HepG2 (cell line): ENCODE measurements around the gene TRIM31. TPM values are rescaled to one million over a fixed set of nuclear protein-coding genes. Genes with fewer than 3 reads are reported as not detected.

Experiments
- HES4 ChIP-seq: sonication (generic); formaldehyde crosslinking; IDR thresholded peaks from 2 replicates; pipeline ENCODE4 v1.9.0; 2021; ENCODE audit warnings: mild to moderate bottlenecking, missing genetic modification reagents, borderline replicate concordance
- HOXA9 ChIP-seq: sonication (generic); formaldehyde crosslinking; IDR thresholded peaks from 2 replicates; pipeline ENCODE4 v1.8.1; 2022; ENCODE audit warnings: missing genetic modification reagents, mild to moderate bottlenecking, moderate library complexity, borderline replicate concordance
- KLF15 ChIP-seq: sonication (generic); formaldehyde crosslinking; IDR thresholded peaks from 2 replicates; pipeline ENCODE4 v1.8.1; 2023; ENCODE audit warnings: borderline replicate concordance, mild to moderate bottlenecking, inconsistent platforms, missing genetic modification reagents, mixed read lengths
- NFATC3 ChIP-seq: sonication (generic); formaldehyde crosslinking; IDR thresholded peaks from 2 replicates; pipeline ENCODE4 v1.5.1; 2020; ENCODE audit warnings: mild to moderate bottlenecking, missing genetic modification reagents
- TOPORS ChIP-seq: sonication (generic); formaldehyde crosslinking; IDR thresholded peaks from 2 replicates; pipeline ENCODE4 v1.8.0; 2023; ENCODE audit warnings: mild to moderate bottlenecking, missing genetic modification reagents
- ZBTB7B ChIP-seq: sonication (generic); formaldehyde crosslinking; IDR thresholded peaks from 2 replicates; pipeline ENCODE4 v1.4.0; 2020; ENCODE audit warnings: missing genetic modification reagents
- ZMAT3 ChIP-seq: sonication (generic); formaldehyde crosslinking; conservative IDR thresholded peaks from 2 replicates; pipeline ENCODE4 v1.7.0; 2021; ENCODE audit warnings: missing genetic modification reagents
- ZNF124 ChIP-seq: sonication (generic); formaldehyde crosslinking; IDR thresholded peaks from 2 replicates; pipeline ENCODE4 v1.4.0; 2020; ENCODE audit warnings: missing genetic modification reagents
- ZNF747 ChIP-seq: sonication (generic); formaldehyde crosslinking; IDR thresholded peaks from 2 replicates; pipeline ENCODE4 v1.8.1; 2023; ENCODE audit warnings: missing genetic modification reagents, mild to moderate bottlenecking, borderline replicate concordance
- polyA plus RNA-seq, 8 experiments: library from polyadenylated mRNA; depleted of rRNA in 3 of 8; stranded (reverse) in 7 of 8; unstranded in 1 of 8; fragments of >200 nt; fragmentation: Illumina TruSeq in 4 of 8; extraction: Trizol in 4 of 8; gene quantifications; 2 replicates each; pipeline versions ENCODE4 v1.2.1 to v1.2.3, GENCODE V29; 2011 to 2016; ENCODE audit warnings: low read depth in 4 of 8, missing spikeins in 1 of 8, mixed read lengths in 1 of 8; ENCODE audit not compliant: insufficient read depth in 1 of 8
- total RNA-seq, 5 experiments: library from RNA; depleted of rRNA; stranded (reverse); fragments of >200 nt; fragmentation: Illumina TruSeq; extraction: Trizol; gene quantifications; 2 replicates each; pipeline ENCODE4 v1.2.3, GENCODE V29; 2016; ENCODE audit warnings: low read depth in 1 of 5
- TF ChIP-seq, protein P1 (sequence below): sonication (generic); formaldehyde crosslinking; IDR thresholded peaks from 2 replicates; pipeline ENCODE4 v1.4.0; 2020; ENCODE audit warnings: missing genetic modification reagents
- TF ChIP-seq, protein P2 (sequence below): sonication (generic); formaldehyde crosslinking; conservative IDR thresholded peaks from 2 replicates; pipeline ENCODE4 v1.4.0; 2020; ENCODE audit warnings: missing genetic modification reagents
- TF ChIP-seq, protein P3 (sequence below): sonication (generic); formaldehyde crosslinking; IDR thresholded peaks from 2 replicates; pipeline ENCODE4 v1.5.1; 2020; ENCODE audit warnings: mild to moderate bottlenecking, missing genetic modification reagents
- TF ChIP-seq, protein P4 (sequence below): sonication (generic); formaldehyde crosslinking; IDR thresholded peaks from 2 replicates; pipeline ENCODE4 v1.4.0; 2020; ENCODE audit warnings: mild to moderate bottlenecking, missing genetic modification reagents
- TF ChIP-seq, protein P5 (sequence below): sonication (generic); formaldehyde crosslinking; IDR thresholded peaks from 2 replicates; pipeline ENCODE4 v1.5.0; 2020; ENCODE audit warnings: missing genetic modification reagents
- TF ChIP-seq, protein P6 (sequence below): sonication (generic); formaldehyde crosslinking; IDR thresholded peaks from 2 replicates; pipeline ENCODE4 v1.5.0; 2020; ENCODE audit warnings: mild to moderate bottlenecking, missing genetic modification reagents

Gene TRIM31
- total and polyA plus RNA-seq, 2 of the 13 experiments (the other 11 are each of a cell fraction or from before 2014, with no cell fraction given): 0.13 to 0.51 TPM

DNA sequence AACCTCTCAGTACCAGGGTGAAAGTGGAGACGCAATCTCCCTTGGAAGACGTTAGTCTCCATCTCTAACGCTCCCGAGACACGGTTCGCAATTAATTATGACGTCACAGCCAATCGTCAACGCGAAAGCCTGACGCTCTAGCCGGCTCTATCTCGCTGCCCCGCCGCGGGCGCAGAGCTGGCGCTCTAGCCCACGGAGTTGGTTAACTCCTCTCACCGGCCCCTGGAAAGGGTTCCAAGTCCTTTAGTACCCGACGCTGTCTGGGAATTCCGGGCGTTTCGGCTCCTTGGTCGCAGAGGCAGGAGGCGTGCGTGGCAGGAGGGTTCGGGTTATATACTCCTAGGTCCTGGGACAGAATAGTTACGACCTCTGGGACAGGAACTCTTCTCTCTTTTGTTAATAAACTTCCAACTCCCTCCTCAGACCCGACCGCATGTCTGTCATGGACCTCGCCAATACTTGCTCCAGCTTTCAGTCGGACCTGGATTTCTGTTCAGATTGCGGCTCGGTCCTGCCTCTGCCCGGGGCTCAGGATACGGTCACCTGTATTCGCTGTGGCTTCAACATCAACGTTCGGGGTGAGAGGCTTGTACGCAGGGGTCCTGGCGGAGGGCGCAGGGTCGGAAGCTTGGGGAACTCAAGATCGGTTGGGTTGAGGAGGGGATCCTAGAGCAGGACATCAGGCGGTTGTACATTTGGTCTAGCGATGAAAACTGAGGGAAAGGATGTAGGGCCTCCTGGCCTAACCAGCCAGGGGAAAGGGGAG is 51.6 kb downstream of the TRIM31 start, which contains the start of gene POLR1H (continued):
- TF ChIP-seq, protein P1, sequence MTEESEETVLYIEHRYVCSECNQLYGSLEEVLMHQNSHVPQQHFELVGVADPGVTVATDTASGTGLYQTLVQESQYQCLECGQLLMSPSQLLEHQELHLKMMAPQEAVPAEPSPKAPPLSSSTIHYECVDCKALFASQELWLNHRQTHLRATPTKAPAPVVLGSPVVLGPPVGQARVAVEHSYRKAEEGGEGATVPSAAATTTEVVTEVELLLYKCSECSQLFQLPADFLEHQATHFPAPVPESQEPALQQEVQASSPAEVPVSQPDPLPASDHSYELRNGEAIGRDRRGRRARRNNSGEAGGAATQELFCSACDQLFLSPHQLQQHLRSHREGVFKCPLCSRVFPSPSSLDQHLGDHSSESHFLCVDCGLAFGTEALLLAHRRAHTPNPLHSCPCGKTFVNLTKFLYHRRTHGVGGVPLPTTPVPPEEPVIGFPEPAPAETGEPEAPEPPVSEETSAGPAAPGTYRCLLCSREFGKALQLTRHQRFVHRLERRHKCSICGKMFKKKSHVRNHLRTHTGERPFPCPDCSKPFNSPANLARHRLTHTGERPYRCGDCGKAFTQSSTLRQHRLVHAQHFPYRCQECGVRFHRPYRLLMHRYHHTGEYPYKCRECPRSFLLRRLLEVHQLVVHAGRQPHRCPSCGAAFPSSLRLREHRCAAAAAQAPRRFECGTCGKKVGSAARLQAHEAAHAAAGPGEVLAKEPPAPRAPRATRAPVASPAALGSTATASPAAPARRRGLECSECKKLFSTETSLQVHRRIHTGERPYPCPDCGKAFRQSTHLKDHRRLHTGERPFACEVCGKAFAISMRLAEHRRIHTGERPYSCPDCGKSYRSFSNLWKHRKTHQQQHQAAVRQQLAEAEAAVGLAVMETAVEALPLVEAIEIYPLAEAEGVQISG (CRISPR knock-in tag): peak; percentile 100
- TF ChIP-seq ZNF747 (CRISPR knock-in tag) (peak; percentile 23; the same call in 1 of the 2 replicates), KLF15 (no peak), ZMAT3 (CRISPR knock-in tag) (peak; percentile 95), HOXA9 (CRISPR knock-in tag) (no peak), TOPORS (CRISPR knock-in tag) (no peak), NFATC3 (no peak), HES4 (CRISPR knock-in tag) (peak; percentile 81; the same call in 1 of the 2 replicates), ZNF124 (CRISPR knock-in tag) (peak; percentile 73), ZBTB7B (CRISPR knock-in tag) (peak; percentile 54; the same call in 1 of the 2 replicates)
- TF ChIP-seq, protein P2, sequence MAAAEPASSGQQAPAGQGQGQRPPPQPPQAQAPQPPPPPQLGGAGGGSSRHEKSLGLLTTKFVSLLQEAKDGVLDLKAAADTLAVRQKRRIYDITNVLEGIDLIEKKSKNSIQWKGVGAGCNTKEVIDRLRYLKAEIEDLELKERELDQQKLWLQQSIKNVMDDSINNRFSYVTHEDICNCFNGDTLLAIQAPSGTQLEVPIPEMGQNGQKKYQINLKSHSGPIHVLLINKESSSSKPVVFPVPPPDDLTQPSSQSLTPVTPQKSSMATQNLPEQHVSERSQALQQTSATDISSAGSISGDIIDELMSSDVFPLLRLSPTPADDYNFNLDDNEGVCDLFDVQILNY: peak; percentile 68; the same call in 1 of the 2 replicates
- TF ChIP-seq, protein P3, sequence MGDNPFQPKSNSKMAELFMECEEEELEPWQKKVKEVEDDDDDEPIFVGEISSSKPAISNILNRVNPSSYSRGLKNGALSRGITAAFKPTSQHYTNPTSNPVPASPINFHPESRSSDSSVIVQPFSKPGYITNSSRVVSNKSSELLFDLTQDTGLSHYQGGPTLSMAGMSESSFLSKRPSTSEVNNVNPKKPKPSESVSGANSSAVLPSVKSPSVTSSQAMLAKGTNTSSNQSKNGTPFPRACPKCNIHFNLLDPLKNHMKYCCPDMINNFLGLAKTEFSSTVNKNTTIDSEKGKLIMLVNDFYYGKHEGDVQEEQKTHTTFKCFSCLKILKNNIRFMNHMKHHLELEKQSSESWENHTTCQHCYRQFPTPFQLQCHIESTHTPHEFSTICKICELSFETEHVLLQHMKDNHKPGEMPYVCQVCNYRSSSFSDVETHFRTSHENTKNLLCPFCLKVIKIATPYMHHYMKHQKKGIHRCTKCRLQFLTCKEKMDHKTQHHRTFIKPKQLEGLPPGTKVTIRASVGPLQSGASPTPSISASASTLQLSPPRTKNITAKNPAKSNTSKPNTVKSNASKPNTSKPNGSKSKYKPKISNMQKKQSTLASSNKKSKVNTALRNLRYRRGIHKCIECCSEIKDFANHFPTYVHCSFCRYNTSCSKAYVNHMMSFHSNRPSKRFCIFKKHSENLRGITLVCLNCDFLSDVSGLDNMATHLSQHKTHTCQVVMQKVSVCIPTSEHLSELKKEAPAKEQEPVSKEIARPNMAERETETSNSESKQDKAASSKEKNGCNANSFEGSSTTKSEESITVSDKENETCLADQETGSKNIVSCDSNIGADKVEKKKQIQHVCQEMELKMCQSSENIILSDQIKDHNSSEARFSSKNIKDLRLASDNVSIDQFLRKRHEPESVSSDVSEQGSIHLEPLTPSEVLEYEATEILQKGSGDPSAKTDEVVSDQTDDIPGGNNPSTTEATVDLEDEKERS: peak; percentile 84
- TF ChIP-seq, protein P4, sequence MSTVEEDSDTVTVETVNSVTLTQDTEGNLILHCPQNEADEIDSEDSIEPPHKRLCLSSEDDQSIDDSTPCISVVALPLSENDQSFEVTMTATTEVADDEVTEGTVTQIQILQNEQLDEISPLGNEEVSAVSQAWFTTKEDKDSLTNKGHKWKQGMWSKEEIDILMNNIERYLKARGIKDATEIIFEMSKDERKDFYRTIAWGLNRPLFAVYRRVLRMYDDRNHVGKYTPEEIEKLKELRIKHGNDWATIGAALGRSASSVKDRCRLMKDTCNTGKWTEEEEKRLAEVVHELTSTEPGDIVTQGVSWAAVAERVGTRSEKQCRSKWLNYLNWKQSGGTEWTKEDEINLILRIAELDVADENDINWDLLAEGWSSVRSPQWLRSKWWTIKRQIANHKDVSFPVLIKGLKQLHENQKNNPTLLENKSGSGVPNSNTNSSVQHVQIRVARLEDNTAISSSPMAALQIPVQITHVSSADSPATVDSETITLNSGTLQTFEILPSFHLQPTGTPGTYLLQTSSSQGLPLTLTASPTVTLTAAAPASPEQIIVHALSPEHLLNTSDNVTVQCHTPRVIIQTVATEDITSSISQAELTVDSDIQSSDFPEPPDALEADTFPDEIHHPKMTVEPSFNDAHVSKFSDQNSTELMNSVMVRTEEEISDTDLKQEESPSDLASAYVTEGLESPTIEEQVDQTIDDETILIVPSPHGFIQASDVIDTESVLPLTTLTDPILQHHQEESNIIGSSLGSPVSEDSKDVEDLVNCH (CRISPR knock-in tag): no peak
- TF ChIP-seq, protein P5, sequence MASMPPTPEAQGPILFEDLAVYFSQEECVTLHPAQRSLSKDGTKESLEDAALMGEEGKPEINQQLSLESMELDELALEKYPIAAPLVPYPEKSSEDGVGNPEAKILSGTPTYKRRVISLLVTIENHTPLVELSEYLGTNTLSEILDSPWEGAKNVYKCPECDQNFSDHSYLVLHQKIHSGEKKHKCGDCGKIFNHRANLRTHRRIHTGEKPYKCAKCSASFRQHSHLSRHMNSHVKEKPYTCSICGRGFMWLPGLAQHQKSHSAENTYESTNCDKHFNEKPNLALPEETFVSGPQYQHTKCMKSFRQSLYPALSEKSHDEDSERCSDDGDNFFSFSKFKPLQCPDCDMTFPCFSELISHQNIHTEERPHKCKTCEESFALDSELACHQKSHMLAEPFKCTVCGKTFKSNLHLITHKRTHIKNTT (CRISPR knock-in tag): no peak
- TF ChIP-seq, protein P6, sequence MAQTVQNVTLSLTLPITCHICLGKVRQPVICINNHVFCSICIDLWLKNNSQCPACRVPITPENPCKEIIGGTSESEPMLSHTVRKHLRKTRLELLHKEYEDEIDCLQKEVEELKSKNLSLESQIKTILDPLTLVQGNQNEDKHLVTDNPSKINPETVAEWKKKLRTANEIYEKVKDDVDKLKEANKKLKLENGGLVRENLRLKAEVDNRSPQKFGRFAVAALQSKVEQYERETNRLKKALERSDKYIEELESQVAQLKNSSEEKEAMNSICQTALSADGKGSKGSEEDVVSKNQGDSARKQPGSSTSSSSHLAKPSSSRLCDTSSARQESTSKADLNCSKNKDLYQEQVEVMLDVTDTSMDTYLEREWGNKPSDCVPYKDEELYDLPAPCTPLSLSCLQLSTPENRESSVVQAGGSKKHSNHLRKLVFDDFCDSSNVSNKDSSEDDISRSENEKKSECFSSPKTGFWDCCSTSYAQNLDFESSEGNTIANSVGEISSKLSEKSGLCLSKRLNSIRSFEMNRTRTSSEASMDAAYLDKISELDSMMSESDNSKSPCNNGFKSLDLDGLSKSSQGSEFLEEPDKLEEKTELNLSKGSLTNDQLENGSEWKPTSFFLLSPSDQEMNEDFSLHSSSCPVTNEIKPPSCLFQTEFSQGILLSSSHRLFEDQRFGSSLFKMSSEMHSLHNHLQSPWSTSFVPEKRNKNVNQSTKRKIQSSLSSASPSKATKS: 0 out of 2 replicates have a peak, but pooled peaks have one; percentile 39
